Fibroblast of peridontal ligament (primary cell): Measurements from ENCODE around the gene XRCC5.
A peak's percentile ranks its signal among the peaks of the same experiment; 100 is the strongest.
"Not testable (repeated sequence)": the region's sequence is repeated elsewhere in the genome, so short reads cannot be mapped to it uniquely, and the experiment has no call there.

Experiments
- DNase-seq: peaks from one replicate; pipeline ENCODE4 v3.0.0-alpha.2; 2010; ENCODE audit errors: extremely low read depth

Gene XRCC5

GRCh38 chr2:216201692-216202306, 92.7 kb downstream of the XRCC5 start:
- no peak for DNase-seq

- peak; percentile 31 for DNase-seq
Observed at GRCh38 chr2:216202626-216203250, 93.6 kb downstream of the XRCC5 start.

GRCh38 chr2:216205486-216205885, 96.3 kb downstream of the XRCC5 start:
- DNase-seq = no peak

DNA sequence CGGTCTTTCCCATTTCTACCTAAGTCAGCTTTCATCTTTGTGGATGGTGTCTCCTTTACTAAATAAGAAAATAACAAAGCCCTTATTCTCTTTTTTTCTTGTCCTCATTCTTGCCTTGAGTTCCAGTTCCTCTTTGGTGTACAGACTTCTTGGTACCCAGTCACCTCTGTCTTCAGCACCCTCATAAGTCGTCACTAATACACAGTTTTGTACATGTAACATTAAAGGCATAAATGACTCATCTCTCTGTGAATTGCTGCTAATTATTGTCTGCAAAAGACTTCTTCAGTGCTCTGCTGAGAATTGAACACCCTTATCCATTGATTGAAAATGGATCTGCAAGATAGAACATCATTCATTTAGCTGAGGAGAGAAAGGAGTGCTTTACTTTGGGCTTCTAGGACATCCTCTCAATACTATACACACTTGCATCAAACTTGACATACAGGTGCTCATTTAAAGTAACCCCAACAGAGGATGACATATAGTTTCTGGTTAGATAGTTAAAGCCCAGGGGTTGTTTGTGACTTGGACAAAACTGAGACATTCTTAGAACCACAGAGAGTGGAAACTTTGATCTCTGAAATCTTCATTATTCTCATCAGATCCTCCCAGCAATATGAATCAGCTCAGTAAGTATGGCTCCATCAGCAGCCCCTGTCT, 97.0 kb downstream of the XRCC5 start:
- no peak for DNase-seq

DNA sequence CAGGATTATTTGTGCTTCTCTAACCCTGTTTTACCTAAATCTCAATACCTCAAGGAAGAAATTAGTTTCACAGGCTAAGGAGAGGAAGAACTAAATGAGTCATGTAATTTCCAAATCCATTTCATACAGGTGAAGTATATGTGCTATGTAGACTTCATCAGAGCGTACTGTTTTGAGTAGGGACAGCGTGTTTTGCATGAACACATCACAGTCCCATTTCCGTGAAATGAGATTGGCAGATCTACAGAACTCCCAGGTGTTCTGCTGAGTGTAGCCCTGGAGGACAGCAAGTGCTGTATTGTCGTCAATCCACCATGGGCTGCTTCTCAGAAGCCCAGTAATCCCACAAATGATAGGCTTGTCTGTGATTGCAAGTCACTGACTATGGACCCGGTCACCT, 97.7 kb downstream of the XRCC5 start:
- DNase-seq = no peak

DNA sequence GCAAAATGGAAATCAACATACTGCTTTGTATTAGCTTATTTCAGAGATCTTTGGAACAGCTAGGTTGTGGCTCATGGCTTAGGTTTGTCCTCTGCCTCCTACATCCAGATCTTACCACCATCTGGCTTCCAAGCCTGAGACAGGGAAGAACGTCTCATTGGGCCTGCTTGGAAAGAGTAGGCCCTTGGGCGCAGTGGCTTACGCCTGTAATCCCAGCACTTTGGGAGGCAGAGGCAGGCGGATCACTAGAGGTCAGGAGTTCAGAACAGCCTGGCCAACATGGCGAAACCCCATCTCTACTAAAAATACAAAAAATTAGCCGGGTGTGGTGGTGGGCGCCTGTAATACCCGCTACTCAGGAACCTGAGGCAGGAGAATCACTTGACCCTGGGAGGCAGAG, 99.5 kb downstream of the XRCC5 start:
- DNase-seq = not testable (repeated sequence)

DNA sequence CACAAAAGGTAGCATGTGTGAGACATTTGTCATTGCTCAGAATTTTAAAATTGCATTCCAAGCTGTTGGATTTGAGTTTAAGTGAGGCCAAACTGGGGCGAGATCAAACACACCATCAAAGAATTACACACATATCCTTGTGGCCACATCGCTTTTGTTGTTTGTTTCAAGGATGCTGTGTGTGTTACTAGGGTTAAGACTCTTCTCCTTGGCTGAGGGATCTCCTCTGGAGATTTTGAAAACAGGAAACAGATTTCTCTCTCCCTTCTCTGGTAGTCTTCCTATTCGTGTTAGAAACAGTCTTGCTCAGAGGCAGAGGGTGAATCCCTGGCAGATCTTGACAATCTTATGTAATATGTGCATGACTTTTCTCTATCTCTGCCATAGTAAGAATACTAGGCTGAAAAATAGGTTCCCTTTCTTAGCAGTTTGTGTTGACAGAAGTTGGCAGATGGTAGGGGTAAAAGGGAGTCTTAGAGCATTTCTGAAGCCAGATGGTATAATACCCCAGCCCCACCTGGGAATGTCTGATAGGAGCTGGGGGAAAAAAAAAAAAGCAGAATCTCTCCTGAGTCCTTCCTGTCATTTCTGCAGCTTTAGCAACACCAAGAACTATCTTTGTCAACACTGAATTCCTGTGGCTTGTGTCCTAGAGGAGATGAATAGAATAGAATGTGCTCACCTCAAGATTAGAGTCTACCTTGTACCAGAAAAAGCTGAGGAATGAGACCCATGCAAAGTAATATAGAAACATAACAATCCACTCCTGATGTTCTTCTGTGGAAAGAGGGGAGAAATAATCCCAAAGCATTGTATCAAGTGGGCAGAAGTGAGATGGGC, 101.8 kb downstream of the XRCC5 start:
- DNase-seq = peak; percentile 20

DNA sequence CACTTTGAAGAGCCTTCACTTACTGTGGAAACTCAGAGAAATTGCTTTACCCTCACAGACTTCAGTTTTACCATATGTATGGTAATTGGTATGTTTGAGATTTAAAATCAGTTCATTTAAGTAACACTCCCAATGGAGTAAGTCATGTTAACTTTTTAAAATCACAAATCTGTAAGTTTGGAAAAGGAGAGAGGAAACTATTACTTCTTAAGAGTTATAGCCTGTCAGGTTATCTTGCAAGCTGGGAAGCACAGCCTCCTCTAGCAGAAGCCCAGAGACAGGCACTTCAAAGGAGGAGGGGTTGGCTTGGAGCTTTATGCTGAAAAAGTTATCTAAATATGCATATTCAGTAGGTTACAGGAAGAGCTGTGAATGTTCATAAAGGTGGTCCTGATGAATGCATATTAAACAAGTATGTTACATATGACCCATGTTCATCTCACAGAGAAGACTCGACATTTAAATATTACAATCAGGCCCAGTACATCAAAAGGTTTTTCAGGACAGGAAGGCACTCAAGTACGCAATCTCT, 102.5 kb downstream of the XRCC5 start:
- DNase-seq = no peak

GRCh38 chr2:216214768-216215167, 105.6 kb downstream of the XRCC5 start:
- no peak for DNase-seq

DNA sequence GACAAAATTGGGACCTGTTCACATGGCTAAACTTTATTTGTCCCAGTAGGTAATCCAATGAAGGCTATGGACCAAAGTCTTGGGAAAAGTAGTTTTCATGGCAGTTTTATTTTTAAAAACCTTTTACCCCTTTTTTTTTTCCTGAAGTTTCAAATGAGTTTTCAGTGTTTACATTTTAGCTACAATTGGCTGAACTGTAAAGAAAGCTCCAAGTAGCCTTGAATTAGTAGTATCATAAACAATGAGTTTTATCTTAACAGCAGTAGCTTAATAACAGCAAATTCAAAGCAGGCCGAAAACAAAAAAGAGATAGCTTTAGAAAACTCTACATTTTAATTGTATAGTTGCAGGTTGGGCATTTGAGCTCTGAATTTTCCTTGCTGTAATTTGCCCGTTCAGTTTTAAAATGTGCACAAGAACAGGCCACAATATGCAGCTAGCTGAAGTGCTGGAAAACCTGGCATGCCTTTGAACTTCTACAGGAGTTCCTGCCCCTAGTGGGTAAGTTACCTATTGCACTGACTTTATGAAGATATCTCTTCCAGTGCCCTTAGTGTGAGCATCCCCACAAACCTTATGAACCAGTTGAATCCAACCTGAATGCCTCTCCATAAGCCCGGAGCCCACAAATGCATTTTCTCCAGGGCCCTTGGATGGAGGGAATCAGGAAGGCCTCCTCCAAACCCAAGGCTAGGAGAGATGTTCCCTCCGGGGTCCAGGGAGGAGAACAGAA, 106.7 kb downstream of the XRCC5 start:
- no peak for DNase-seq

DNA sequence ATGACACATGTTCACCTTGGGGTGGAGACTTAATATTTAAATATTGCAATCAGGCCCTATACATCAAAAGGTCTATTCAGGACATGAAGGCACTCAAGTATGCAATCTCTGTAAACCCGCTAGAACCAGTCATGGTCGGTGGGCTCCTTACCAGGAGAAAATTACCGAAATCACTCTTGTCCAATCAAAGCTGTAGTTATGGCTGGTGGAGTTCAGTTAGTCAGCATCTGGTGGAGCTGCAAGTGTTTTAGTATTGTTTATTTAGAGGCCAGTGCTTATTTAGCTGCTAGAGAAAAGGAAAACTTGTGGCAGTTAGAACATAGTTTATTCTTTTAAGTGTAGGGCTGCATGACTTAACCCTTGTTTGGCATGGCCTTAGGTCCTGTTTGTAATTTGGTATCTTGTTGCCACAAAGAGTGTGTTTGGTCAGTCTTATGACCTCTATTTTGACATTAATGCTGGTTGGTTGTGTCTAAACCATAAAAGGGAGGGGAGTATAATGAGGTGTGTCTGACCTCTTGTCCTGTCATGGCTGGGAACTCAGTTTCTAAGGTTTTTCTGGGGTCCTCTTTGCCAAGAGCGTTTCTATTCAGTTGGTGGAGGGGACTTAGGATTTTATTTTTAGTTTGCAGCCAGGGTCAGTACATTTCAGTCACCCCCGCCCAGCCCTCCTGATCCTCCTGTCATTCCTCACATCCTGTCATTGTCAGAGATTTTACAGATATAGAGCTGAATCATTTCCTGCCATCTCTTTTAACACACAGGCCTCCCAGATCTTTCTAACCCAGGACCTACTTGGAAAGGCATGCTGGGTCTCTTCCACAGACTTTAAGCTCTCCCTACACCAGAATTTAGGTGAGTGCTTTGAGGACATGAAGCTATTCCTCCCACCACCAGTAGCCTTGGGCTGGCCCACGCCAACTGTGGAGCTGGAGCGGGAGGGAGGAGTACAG, 108.1 kb downstream of the XRCC5 start:
- peak; percentile 75 for DNase-seq

DNA sequence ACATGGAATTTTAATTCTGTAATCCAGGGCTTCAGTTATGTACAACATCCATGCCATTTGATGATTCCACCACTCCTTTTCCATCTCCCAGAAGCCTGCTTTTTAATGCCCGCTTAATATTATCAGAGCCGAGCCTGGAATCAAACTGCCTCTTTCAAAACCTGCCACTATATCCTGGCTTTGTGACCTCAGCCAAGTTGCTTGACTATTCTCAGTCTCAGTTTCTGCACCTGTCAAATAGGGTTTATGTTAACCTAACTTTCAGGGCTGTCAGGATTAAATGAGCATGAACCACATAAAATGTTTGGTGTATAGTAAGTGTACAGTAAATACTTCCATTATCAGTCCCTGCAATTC, 108.7 kb downstream of the XRCC5 start:
- DNase-seq = no peak

GRCh38 chr2:216219861-216220260, 110.7 kb downstream of the XRCC5 start:
- no peak for DNase-seq

DNA sequence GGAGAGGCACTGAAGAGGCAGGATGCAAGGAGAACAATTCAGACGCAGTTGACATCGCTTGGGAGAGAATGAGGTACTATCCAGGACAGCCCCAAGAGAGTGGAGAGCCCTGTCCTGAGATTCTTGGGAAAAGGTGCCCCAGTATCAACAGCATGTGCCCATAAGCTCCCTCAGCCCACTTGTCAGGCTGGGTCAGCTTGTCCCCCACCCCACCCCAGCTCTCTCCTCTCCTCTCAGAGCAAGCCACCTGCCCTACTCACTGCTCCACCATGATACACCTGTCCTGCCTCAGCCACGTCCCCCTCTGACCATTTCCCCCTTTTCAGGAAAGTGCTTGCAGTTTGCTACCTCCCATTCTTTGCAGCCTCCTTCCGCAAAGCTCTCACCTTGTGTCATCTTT, 111.8 kb downstream of the XRCC5 start:
- no peak for DNase-seq

DNA sequence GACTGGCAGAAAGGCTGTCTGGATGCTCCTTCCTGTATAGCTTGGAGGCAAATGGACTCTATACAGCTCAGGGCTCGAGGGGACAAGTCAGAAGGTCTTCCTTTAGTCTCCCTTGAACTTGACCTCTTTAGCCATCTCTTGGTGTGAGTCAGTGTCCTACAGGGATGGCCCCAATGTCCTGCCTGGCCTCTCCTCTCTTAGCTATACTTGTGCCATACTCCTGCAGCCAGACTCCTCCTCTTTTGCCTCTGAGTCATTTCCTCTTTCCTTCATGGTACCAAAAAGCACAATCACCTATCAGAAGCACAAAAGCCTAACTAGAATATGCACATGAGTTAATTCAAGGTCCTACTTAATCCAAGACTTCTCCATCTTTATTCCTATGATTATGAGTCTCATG, 112.7 kb downstream of the XRCC5 start:
- DNase-seq = no peak

DNA sequence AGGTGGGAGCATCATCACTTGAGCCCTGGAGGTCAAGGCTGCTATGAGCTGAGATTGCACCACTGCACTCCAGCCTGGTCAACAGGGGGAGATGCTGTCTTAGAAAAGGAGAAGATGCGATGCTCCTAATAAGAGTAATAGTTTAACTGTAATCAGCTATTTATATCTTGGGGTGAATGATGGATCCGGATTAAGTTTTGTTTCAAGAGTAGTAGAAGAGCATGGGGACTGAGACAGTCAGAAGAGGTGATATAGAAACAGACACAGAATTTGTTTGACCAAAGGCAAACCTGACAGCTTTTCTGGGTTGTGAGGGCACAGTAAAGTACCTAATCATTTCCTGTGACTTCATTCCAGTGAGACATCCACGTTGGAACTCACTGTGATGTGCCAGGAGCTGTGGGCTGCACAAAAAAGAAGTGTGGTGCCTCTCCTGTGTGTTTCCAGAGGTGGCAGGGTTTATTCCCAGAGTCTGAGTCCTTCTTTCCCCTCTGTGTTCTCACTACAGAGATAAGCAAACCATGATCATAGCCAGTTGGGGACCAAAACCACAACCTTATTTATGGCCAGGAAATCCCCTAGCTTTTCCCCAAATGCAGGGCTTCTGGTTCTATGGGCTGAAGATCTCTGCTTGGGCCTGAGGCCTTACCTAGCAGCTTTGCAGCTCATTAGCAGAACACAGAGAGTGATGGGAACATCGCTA, 113.7 kb downstream of the XRCC5 start:
- no peak for DNase-seq

DNA sequence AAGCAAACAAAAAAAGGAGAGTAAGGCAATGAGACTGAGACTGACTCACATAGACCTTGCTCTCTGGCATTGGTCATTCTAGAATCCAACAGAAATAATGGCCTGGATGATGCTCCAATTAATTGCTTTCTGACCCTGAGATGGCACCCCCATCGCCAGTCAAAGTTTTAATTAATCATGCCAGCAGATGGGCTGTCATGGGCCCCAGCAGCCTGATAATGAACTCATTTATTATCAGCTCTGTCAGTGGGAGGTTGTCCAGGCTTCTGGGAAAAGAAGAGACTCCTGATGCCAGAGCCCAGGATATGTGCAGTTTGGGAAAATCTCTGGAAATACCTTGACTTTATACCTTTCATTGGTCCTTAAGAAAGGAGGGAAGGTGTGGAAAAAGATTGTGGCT, 115.2 kb downstream of the XRCC5 start:
- no peak for DNase-seq

DNA sequence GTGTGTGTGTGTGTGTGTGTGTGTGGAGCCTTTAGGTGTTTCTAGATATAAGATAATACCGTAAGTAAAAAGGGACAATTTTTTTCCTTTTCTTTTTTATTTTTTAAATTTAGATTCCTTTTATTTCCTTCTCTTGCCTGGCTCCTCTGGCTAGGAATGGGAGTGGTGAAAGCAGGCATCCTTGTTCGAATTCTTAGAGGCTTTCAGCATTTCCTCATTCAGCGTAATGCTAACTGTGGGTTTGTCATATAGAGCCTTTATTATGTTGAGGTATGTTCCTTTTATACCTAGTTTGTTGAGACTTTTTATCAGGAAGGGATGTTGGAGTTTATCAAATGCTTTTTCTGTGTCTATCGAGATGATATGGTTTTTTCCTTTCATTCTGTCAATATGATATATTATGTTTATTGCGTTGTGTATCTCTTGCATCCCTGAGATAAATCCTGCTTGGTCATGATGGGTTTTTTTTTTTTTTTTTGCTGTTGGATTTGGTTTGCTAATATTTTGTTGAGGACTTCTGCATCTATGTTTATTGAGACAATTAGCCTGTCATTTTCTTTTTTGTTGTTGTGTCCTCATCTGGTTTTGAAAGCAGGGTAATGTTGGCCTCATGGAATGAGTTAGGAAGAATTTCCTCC, 120.2 kb downstream of the XRCC5 start:
- no peak for DNase-seq

DNA sequence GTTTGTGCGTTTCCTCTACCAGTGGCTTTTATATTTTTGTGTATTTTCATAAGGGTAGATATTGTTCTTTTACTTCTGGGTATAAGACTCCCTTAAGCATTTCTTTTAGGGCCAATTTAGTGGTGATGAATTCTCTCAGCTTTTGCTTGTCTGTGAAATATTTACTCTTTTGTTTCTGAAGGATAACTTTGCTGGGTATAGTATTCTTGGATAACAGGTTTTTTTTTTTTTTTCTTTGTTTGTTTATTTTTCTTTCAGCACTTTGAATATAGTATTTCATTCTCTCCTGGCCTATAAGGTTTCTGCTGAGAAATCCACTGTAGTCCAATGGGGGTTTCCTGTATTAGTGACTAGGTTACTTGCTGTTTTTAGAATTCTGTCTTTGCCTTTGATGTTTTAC, 122.7 kb downstream of the XRCC5 start:
- no peak for DNase-seq
